HG03469 (cell line): ENCODE measurements around the gene SEPTIN3.
A peak's percentile ranks its signal among the peaks of the same experiment; 100 is the strongest.

Experiments used
- ATAC-seq: cut with Tn5 transposase; IDR thresholded peaks from one replicate; pipeline ENCODE4 v1.9.1; 2021; ENCODE audit warnings: mild to moderate bottlenecking, moderate library complexity, moderate number of reproducible peaks; ENCODE audit not compliant: unreplicated experiment

Gene SEPTIN3

GRCh38 chr22:41975299-41976069, 6.2 kb downstream of the SEPTIN3 start:
- no peak for ATAC-seq

GRCh38 chr22:41976070-41976901, 7.0 kb downstream of the SEPTIN3 start:
- no peak for ATAC-seq

DNA sequence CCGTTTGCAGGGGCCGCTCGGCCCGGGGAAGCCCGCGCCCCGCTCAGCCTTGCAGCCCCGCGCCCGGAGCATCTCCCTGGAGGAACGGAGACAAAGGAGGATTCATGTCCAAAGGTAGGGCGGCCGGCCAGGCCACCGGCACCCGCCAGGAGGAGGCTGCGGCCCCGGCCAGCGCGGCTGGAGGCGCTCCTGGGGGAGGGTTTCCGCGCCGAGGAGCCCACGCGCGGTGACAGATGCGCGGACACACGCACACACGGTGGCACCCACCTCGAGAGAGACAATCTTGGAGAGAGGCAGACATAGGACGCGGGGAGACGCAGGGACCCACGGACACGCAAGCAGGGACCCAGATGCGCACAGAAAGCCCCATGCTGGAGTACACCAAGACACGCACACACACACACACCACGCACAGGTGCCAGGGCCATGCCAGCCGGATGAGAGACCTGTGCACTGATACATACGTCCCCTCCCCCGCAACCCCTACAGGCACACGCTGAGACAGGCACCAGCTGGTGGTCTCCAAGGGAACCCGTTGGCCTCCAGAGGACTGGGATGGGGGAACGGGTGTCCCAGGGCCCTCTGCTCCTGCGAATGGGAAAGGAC, 7.8 kb downstream of the SEPTIN3 start:
- no peak for ATAC-seq

DNA sequence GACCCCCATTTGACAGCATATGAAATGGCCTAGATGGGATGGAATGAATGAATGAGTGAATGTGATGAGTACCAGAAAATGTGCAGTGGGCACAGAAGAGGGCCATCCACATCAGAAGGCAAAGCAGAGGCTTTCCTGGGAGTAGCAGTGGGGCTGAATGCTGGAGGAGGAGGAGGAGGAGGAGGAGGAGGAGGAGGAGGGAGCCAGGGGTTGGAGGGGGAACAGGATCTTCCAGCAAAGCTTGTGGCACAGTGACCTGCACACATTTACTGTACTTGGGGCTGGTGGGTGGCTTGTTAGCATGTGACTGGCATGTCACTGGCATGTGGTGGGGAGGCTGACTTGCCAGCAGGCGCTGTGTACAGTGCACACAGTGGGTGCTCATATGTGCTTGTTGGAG, 9.5 kb downstream of the SEPTIN3 start:
- no peak for ATAC-seq

- no peak for ATAC-seq
These were observed 10.4 kb downstream of the SEPTIN3 start for GRCh38 chr22:41979423-41980250.

GRCh38 chr22:41982865-41983264, 13.6 kb downstream of the SEPTIN3 start:
- no peak for ATAC-seq

DNA sequence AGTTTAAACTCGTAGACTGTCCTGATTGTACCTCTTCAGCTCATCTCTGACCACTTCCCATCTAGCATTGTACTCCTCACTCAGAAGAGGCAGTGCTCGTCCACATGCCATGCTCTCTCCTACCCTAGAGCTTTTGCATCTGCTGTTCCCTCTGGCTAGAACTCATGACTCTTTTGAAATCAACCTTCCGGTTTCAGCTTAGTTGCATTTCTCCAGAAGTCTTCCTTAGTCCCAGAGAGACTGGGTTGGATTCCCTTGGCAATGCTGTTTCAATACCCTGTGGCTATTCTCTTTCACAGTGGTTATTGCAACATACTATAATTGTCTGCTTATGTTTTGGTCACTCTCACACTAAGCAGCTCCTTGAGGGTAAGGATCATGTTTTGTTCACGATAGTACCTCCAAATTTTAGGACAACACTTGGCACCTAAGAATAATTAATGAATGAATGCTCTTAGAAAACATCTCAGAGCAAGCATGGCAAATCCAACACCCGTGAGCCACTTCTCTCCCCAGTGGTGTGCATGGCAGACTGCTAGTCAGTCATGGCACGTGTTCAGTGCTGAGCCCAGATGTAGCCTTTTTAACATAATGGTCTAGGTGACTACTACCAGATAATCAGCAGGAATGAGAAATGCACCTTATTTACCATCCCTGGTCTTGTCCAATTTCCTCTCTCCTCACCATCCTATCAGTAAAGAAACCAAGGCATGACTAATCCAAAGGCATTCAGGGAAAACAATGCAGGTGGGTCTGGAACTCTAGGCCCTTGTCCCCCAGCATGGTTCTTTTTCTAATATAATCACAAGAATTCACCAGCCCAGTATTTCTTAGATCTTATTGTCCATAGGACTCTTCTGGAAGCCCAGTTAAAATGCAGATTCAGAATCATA, 14.5 kb downstream of the SEPTIN3 start:
- no peak for ATAC-seq

DNA sequence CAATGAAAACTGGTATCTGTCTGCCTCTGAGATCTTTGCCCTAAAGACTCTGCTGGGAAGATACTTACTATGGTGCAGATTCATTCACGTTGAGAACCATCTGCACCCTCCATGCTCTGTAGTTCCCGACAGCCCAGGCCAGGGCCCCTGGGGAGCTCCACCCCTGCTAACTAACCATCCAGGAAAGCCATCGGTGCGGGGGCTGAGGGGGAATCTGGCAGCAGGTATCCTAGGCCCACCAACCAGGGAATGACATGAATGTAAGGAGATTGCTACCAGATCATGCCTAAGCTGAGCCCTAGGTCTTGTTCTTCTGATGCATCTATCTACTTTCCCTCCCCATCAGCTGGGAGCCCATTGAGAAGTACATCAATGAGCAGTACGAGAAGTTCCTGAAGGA, 18.0 kb downstream of the SEPTIN3 start:
- ATAC-seq = no peak

DNA sequence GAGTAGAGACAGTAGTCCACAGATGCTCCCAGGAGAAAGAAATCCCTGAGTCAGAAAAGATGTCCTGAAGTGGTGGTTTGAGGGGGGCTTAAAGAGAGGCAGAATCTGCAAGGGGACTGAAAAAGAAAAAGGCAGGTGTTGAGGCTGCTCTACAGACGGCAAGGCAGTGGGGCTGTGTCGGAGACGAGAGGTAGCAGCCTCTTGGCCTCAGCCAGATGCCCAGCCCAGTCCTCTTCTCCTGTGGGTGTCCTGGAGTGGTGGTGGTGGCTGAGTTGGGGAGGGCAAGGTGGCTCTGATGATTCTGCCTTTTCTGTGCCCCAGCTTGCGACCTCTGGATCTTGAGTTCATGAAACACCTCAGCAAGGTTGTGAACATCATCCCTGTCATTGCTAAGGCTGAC, 20.0 kb downstream of the SEPTIN3 start:
- no peak for ATAC-seq

- no peak for ATAC-seq
These were observed 21.9 kb downstream of the SEPTIN3 start for GRCh38 chr22:41991111-41991510.

- no peak for ATAC-seq
These were observed 23.3 kb downstream of the SEPTIN3 start for GRCh38 chr22:41992496-41992895.

GRCh38 chr22:41995211-41995610, 26.0 kb downstream of the SEPTIN3 start:
- ATAC-seq = no peak

- ATAC-seq = no peak
These were observed 27.6 kb downstream of the SEPTIN3 start for GRCh38 chr22:41996826-41997225.

GRCh38 chr22:41998361-41999261, 29.4 kb downstream of the SEPTIN3 start, which contains the start of gene WBP2NL:
Gene WBP2NL, plus strand, starts transcription at chr22:41998788. Its CDS starts 31 bp downstream, at chr22:41998819.
- peak; percentile 54 for ATAC-seq

- ATAC-seq = no peak
These were observed 31.2 kb downstream of the SEPTIN3 start for GRCh38 chr22:42000466-42000865.

DNA sequence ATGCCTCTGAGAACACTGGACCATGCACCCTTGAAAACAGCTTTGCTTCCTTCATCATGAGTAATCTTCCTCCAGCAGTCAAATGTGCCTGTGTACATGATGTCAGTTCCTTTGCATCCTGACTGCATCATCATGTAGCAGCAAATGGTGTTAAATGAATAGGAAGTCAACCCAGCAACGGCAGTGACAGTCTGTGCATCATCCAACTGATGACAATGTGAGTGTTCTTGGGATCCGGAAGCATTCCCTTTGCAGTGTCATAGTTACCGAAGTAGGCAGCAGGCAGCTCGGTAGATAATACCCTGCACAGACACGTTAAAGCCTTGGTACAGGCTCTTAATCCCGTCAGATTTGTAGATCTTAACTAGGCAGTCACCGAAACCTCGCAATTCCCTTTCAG, 31.9 kb downstream of the SEPTIN3 start:
- no peak for ATAC-seq

DNA sequence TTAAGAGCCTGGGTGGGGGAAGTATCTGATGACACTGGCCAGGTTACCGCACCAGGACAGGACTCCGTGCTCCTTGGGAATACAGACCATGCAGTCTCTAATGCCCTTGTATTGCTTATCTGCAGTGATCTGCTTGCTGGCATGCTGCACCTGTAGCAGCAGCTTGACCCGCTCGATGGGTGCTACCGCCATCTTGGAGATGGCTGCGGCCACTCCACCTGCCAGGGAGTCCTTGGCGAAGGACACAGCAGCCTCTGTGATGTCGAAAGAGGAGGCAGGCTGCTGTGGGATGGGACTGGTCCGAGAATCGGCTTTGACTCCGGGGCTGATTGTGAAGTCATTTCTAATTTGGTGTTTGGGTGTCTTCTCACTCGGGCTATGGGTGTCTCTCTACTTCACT, 32.5 kb downstream of the SEPTIN3 start:
- ATAC-seq = no peak

DNA sequence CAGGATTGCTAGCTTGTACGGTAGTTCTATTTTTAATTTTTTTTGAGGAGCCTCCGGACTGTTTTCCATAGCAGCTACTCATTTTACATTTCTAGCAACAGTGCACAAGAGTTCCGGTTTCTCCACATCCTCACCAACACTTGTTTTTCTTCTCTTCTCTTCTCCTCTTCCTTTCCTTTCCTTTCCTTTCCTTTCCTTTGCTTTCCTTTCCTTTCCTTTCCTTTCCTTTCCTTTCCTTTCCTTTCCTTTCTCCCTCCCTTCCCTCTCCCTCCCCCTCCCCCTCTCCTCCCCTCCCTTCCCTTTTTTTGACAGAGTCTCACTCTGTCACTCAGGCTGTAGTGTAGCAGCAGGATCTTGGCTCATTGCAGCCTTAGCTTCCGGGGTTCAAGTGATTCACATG, 38.7 kb downstream of the SEPTIN3 start:
- no peak for ATAC-seq

GRCh38 chr22:42010778-42011177, 41.5 kb downstream of the SEPTIN3 start:
- ATAC-seq = no peak
